H9 (cell line): Measurements from ENCODE around the gene FBN3. TPM values are rescaled to one million over a fixed set of nuclear protein-coding genes. Genes with fewer than 3 reads are reported as not detected.

ENCODE experiments used
- DNase-seq: peaks from one replicate; pipeline ENCODE4 v3.0.0-alpha.2; 2017
- H2AFZ ChIP-seq: one replicate; pipeline ENCODE4 v1.6.1; 2013; ENCODE audit warnings: mild to moderate bottlenecking, low read length, control low read depth, moderate library complexity
- H2AK5ac ChIP-seq: 2 replicates; pipeline ENCODE4 v1.6.1; 2013; ENCODE audit warnings: low read length, control low read depth, mixed read lengths; ENCODE audit not compliant: insufficient read length
- H2BK120ac ChIP-seq: one replicate; pipeline ENCODE4 v1.6.1; 2013; ENCODE audit warnings: low read depth, mild to moderate bottlenecking, low read length, control low read depth, inconsistent platforms; ENCODE audit not compliant: poor library complexity, severe bottlenecking
- H2BK12ac ChIP-seq: 2 replicates; pipeline ENCODE4 v1.6.1; 2013; ENCODE audit warnings: low read length, control low read depth, mixed read lengths, low read depth; ENCODE audit not compliant: insufficient read length
- H2BK15ac ChIP-seq: 2 replicates; pipeline ENCODE4 v1.6.1; 2013; ENCODE audit warnings: low read depth, low read length, control low read depth
- H2BK20ac ChIP-seq: one replicate; pipeline ENCODE4 v1.6.1; 2013; ENCODE audit warnings: low read depth, mild to moderate bottlenecking, low read length, control low read depth, inconsistent platforms; ENCODE audit not compliant: poor library complexity, severe bottlenecking
- H2BK5ac ChIP-seq: 2 replicates; pipeline ENCODE4 v1.6.1; 2013; ENCODE audit warnings: low read length, control low read depth, mixed read lengths; ENCODE audit not compliant: insufficient read length
- H3K14ac ChIP-seq: 2 replicates; pipeline ENCODE4 v1.6.1; 2013; ENCODE audit warnings: low read length, control low read depth; ENCODE audit not compliant: insufficient read depth
- H3K18ac ChIP-seq: 2 replicates; pipeline ENCODE4 v1.6.1; 2013; ENCODE audit warnings: low read depth, mild to moderate bottlenecking, mixed read lengths, low read length, control low read depth; ENCODE audit not compliant: insufficient read length
- H3K23ac ChIP-seq: 2 replicates; pipeline ENCODE4 v1.6.1; 2013; ENCODE audit warnings: low read length, control low read depth, mixed read lengths, low read depth; ENCODE audit not compliant: insufficient read length
- H3K23me2 ChIP-seq: 2 replicates; pipeline ENCODE4 v1.6.1; 2013; ENCODE audit warnings: low read depth, mild to moderate bottlenecking, mixed read lengths, low read length, control low read depth; ENCODE audit not compliant: insufficient read length, poor library complexity, severe bottlenecking
- H3K27ac ChIP-seq: 2 replicates; pipeline ENCODE4 v1.5.1; 2013; ENCODE audit warnings: low read length, control low read depth, mixed read lengths, low read depth; ENCODE audit not compliant: insufficient read length
- H3K27me3 ChIP-seq: 2 replicates; pipeline ENCODE4 v1.6.1; 2013; ENCODE audit warnings: low read length, control low read depth, inconsistent platforms; ENCODE audit not compliant: insufficient read depth
- H3K4ac ChIP-seq: 2 replicates; pipeline ENCODE4 v1.6.1; 2013; ENCODE audit warnings: low read depth, mild to moderate bottlenecking, control low read depth, inconsistent platforms, low read length, moderate library complexity
- H3K4me1 ChIP-seq: 2 replicates; pipeline ENCODE4 v1.6.1; 2013; ENCODE audit warnings: low read length, control low read depth, inconsistent platforms; ENCODE audit not compliant: insufficient read depth
- H3K4me2 ChIP-seq: 2 replicates; pipeline ENCODE4 v1.6.1; 2013; ENCODE audit warnings: low read length, control low read depth, mixed read lengths; ENCODE audit not compliant: insufficient read length, insufficient read depth
- H3K56ac ChIP-seq: 2 replicates; pipeline ENCODE4 v1.6.1; 2013; ENCODE audit warnings: low read depth, mild to moderate bottlenecking, mixed read lengths, low read length, control low read depth; ENCODE audit not compliant: insufficient read length
- H3K79me1 ChIP-seq: 2 replicates; pipeline ENCODE4 v1.6.1; 2013; ENCODE audit warnings: low read depth, mild to moderate bottlenecking, moderate library complexity, low read length, control low read depth, inconsistent platforms; ENCODE audit not compliant: insufficient read depth, poor library complexity, severe bottlenecking
- H3K79me2 ChIP-seq: 2 replicates; pipeline ENCODE4 v1.6.1; 2013; ENCODE audit warnings: low read length, control low read depth, inconsistent platforms; ENCODE audit not compliant: insufficient read depth
- H3K9ac ChIP-seq: 2 replicates; pipeline ENCODE4 v1.6.1; 2013; ENCODE audit warnings: low read length, control low read depth, mixed read lengths; ENCODE audit not compliant: insufficient read length; ENCODE audit errors: extremely low read depth
- H3K9me3 ChIP-seq: one replicate; pipeline ENCODE4 v1.6.1; 2013; ENCODE audit warnings: low read depth, low read length, inconsistent platforms; ENCODE audit not compliant: control insufficient read depth
- H3T11ph ChIP-seq: one replicate; pipeline ENCODE4 v1.6.1; 2013; ENCODE audit warnings: mild to moderate bottlenecking, low read length, control low read depth, inconsistent platforms
- H4K20me1 ChIP-seq: one replicate; pipeline ENCODE4 v1.6.1; 2013; ENCODE audit not compliant: control insufficient read depth, insufficient read length, insufficient read depth
- H4K5ac ChIP-seq: 2 replicates; pipeline ENCODE4 v1.6.1; 2013; ENCODE audit warnings: low read depth, mild to moderate bottlenecking, mixed read lengths, low read length, control low read depth; ENCODE audit not compliant: insufficient read length
- H4K8ac ChIP-seq: replicated peaks from 2 replicates; pipeline ENCODE4 v1.6.1; 2013; ENCODE audit warnings: low read length, control low read depth, mixed read lengths, low read depth; ENCODE audit not compliant: insufficient read length
- H4K91ac ChIP-seq: 2 replicates; pipeline ENCODE4 v1.6.1; 2013; ENCODE audit warnings: low read depth, mild to moderate bottlenecking, moderate library complexity, mixed read lengths, low read length, control low read depth; ENCODE audit not compliant: insufficient read length
- H3K27ac Mint-ChIP-seq, 3 experiments: 2 replicates in 2 of 3; 3 replicates in 1 of 3; pipeline ENCODE4 v1.8.0; 2020 to 2021; ENCODE audit warnings: mixed read lengths in 3 of 3, mild to moderate bottlenecking in 1 of 3, moderate library complexity in 1 of 3
- H3K27me3 Mint-ChIP-seq: 2 replicates; pipeline ENCODE4 v1.8.0; 2021; ENCODE audit warnings: low read depth, mild to moderate bottlenecking, moderate library complexity, mixed read lengths
- H3K36me3 Mint-ChIP-seq, 3 experiments: 2 replicates in 2 of 3; 3 replicates in 1 of 3; pipeline ENCODE4 v1.8.0; 2020 to 2021; ENCODE audit warnings: low read depth in 3 of 3, mixed read lengths in 3 of 3; ENCODE audit not compliant: insufficient read depth in 1 of 3
- H3K4me1 Mint-ChIP-seq, 2 experiments: 2 replicates each; pipeline ENCODE4 v1.8.0; 2020; ENCODE audit warnings: mixed read lengths in 2 of 2
- H3K4me3 Mint-ChIP-seq, 2 experiments: 2 replicates in 1 of 2; 3 replicates in 1 of 2; pipeline ENCODE4 v1.8.0; 2020 to 2021; ENCODE audit warnings: mild to moderate bottlenecking in 2 of 2, mixed read lengths in 2 of 2, moderate library complexity in 1 of 2
- H3K9me3 Mint-ChIP-seq, 2 experiments: 2 replicates in 1 of 2; 3 replicates in 1 of 2; pipeline ENCODE4 v1.8.0; 2020; ENCODE audit warnings: mild to moderate bottlenecking in 2 of 2, mixed read lengths in 2 of 2, moderate library complexity in 1 of 2
- CTCF ChIP-seq: fragments of 200-600 bp; sonication (generic); conservative IDR thresholded peaks from 3 replicates; pipeline ENCODE4 v1.8.0; 2021; ENCODE audit warnings: antibody characterized with exemption, mild to moderate bottlenecking
- WGBS: extraction: QIAGEN DNeasy Blood & Tissue Kit; methylation state at CpG from one replicate; pipeline ENCODE4 v1.1.7; 2013; ENCODE audit warnings: missing lambda C conversion rate, low lambda C conversion rate, mixed read lengths; ENCODE audit not compliant: insufficient read length; ENCODE audit errors: extremely low coverage; 5-methylcytosine and 5-hydroxymethylcytosine counted together
- total RNA-seq: library from RNA; stranded (reverse); gene quantifications from 2 replicates; pipeline ENCODE4 v1.2.1, GENCODE V29; 2021

The FBN3 gene
- total RNA-seq, 1 experiment from 2014 or later = 31.0 TPM

- Mint-ChIP-seq H3K4me3 (no peak overlapping the region), H3K27ac (peak overlapping the region in 1 of 3 experiments; percentile 2; a peak in 1 of 7 replicates), H3K9me3 (peaks cover 3 to 8% of the 10 kb centered on the region in 2 experiments; a peak in 4 of 5 replicates), H3K4me1 (no peaks in the 10 kb centered on the region), H3K27me3 (0 out of 2 replicates have a peak, but pooled peaks cover 2% of the 10 kb centered on the region), H3K36me3 (peaks cover 34 to 56% (median 40%) of the 10 kb centered on the region in 3 experiments)
- Histone ChIP-seq H3K9ac (no peak overlapping the region), H2BK15ac (no peak overlapping the region), H4K20me1 (no peaks in the 10 kb centered on the region), H3K9me3 (no peaks in the 10 kb centered on the region), H4K91ac (no peak overlapping the region), H3K79me1 (no peaks in the 10 kb centered on the region), H3T11ph (no peak overlapping the region), H2BK5ac (no peak overlapping the region), H3K4me2 (no peak overlapping the region), H4K8ac (no peak overlapping the region), H2AFZ (no peak overlapping the region), H3K4me1 (no peaks in the 10 kb centered on the region), H2AK5ac (no peak overlapping the region), H3K4ac (no peak overlapping the region), H3K23me2 (no peaks in the 10 kb centered on the region), H4K5ac (no peak overlapping the region), H3K27me3 (no peaks in the 10 kb centered on the region), H3K27ac (no peak overlapping the region), H3K79me2 (no peaks in the 10 kb centered on the region), H2BK20ac (no peak overlapping the region), H3K56ac (no peak overlapping the region), H3K23ac (no peak overlapping the region), H3K14ac (no peak overlapping the region), H2BK120ac (no peak overlapping the region), H2BK12ac (no peak overlapping the region), H3K18ac (no peak overlapping the region)
- no peak for TF ChIP-seq CTCF
- no peak for DNase-seq
- no CpG with 5 or more reads among the region's 13 CpGs for WGBS
These were observed 74.0 kb downstream of the FBN3 start for GRCh38 chr19:8075158-8076074.
